ENCODE data around the gene QDPR.

The QDPR gene

GRCh38 chr4:17550549-17550948 lies 38.7 kb upstream of the QDPR start:
- Histone ChIP-seq H3K27me3 (ENCODE audit: low read length) (no peaks in the 10 kb centered on the region), H3K4me2 (ENCODE audit: low read depth, low read length, poor library complexity, severe bottlenecking) (no peak overlapping the region)

DNA sequence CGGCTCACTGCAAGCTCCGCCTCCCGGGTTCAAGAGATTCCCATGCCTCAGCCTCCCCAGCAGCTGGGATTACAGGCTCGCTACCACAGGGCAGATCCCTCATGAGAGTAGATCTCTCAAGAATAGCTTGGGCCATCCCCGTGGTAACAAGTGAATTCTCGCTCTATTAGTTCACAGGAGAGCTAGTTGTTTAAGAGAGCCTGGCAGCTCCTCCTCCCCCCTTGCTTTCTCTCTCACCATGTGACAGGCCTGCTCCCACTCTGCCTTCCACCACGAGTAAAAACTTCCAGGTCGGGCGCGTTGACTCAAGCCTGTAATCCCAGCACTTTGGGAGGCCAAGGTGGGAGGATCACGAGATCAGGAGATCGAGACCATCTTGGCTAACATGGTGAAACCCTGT lies 34.8 kb upstream of the QDPR start:
- no peak overlapping the region for H3K9ac ChIP-seq (ENCODE audit: low read length)
- no peaks in the 10 kb centered on the region for H3K9me3 ChIP-seq (ENCODE audit: insufficient read depth, low read length)
- H3K36me3 ChIP-seq (ENCODE audit: low read length) = no peaks in the 10 kb centered on the region
- H3K9me2 ChIP-seq (replicated peaks; ENCODE audit: insufficient read depth, low read length) = no peaks in the 10 kb centered on the region
- no peak for TF ChIP-seq EZH2phosphoT487 (conservative IDR thresholded peaks at IDR 0.05; ENCODE audit: low read length)
- TF ChIP-seq, protein P1, sequence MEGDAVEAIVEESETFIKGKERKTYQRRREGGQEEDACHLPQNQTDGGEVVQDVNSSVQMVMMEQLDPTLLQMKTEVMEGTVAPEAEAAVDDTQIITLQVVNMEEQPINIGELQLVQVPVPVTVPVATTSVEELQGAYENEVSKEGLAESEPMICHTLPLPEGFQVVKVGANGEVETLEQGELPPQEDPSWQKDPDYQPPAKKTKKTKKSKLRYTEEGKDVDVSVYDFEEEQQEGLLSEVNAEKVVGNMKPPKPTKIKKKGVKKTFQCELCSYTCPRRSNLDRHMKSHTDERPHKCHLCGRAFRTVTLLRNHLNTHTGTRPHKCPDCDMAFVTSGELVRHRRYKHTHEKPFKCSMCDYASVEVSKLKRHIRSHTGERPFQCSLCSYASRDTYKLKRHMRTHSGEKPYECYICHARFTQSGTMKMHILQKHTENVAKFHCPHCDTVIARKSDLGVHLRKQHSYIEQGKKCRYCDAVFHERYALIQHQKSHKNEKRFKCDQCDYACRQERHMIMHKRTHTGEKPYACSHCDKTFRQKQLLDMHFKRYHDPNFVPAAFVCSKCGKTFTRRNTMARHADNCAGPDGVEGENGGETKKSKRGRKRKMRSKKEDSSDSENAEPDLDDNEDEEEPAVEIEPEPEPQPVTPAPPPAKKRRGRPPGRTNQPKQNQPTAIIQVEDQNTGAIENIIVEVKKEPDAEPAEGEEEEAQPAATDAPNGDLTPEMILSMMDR (IDR thresholded peaks at IDR 0.05; ENCODE audit: insufficient read depth, low read length, poor library complexity, severe bottlenecking) = no peak
- no peaks in the 10 kb centered on the region for H4K20me1 ChIP-seq (ENCODE audit: low read depth, low read length)
- H2AFZ ChIP-seq (ENCODE audit: low read depth, low read length, severe bottlenecking) = no peak overlapping the region
- H3F3A ChIP-seq (ENCODE audit: insufficient read depth) = no peaks in the 10 kb centered on the region
- H3K4me3 ChIP-seq (ENCODE audit: insufficient read depth, low read length, poor library complexity, severe bottlenecking) = no peak overlapping the region
- H3K27me3 ChIP-seq (ENCODE audit: low read length) = no peaks in the 10 kb centered on the region
- H3K4me2 ChIP-seq (ENCODE audit: low read depth, low read length, poor library complexity, severe bottlenecking) = no peak overlapping the region
- no peak overlapping the region for H3K27ac ChIP-seq (ENCODE audit: low read depth, low read length)
- no peaks in the 10 kb centered on the region for H3K79me2 ChIP-seq (ENCODE audit: insufficient read depth, low read length)

More at GRCh38 chr4:17550549-17550948, 38.7 kb upstream of the QDPR start:
- Histone ChIP-seq H2AFZ (ENCODE audit: low read depth, low read length, severe bottlenecking) (no peak overlapping the region), H4K20me1 (ENCODE audit: low read depth, low read length) (no peaks in the 10 kb centered on the region), H3K79me2 (ENCODE audit: insufficient read depth, low read length) (no peaks in the 10 kb centered on the region), H3K9me3 (ENCODE audit: insufficient read depth, low read length) (no peaks in the 10 kb centered on the region), H3K27ac (ENCODE audit: low read depth, low read length) (no peak overlapping the region), H3K9me2 (replicated peaks; ENCODE audit: insufficient read depth, low read length) (no peaks in the 10 kb centered on the region), H3K4me3 (ENCODE audit: insufficient read depth, low read length, poor library complexity, severe bottlenecking) (no peak overlapping the region), H3K36me3 (ENCODE audit: low read length) (no peaks in the 10 kb centered on the region), H3K9ac (ENCODE audit: low read length) (no peak overlapping the region), H3F3A (ENCODE audit: insufficient read depth) (no peaks in the 10 kb centered on the region)
- TF ChIP-seq EZH2phosphoT487 (conservative IDR thresholded peaks at IDR 0.05; ENCODE audit: low read length) = no peak
- TF ChIP-seq, protein P1 (IDR thresholded peaks at IDR 0.05; ENCODE audit: insufficient read depth, low read length, poor library complexity, severe bottlenecking) = no peak

GRCh38 chr4:17546222-17546621 lies 34.3 kb upstream of the QDPR start:
- H2AFZ ChIP-seq (ENCODE audit: low read depth, low read length, severe bottlenecking) = no peak overlapping the region
- H3K9me2 ChIP-seq (replicated peaks; ENCODE audit: insufficient read depth, low read length) = no peaks in the 10 kb centered on the region
- no peak overlapping the region for H3K4me3 ChIP-seq (ENCODE audit: insufficient read depth, low read length, poor library complexity, severe bottlenecking)
- no peaks in the 10 kb centered on the region for H3K36me3 ChIP-seq (ENCODE audit: low read length)
- no peak overlapping the region for H3K4me2 ChIP-seq (ENCODE audit: low read depth, low read length, poor library complexity, severe bottlenecking)
- H3K79me2 ChIP-seq (ENCODE audit: insufficient read depth, low read length) = no peaks in the 10 kb centered on the region
- TF ChIP-seq, protein P1 (IDR thresholded peaks at IDR 0.05; ENCODE audit: insufficient read depth, low read length, poor library complexity, severe bottlenecking) = no peak
- TF ChIP-seq EZH2phosphoT487 (conservative IDR thresholded peaks at IDR 0.05; ENCODE audit: low read length) = no peak
- no peaks in the 10 kb centered on the region for H4K20me1 ChIP-seq (ENCODE audit: low read depth, low read length)
- H3K9me3 ChIP-seq (ENCODE audit: insufficient read depth, low read length) = no peaks in the 10 kb centered on the region
- no peaks in the 10 kb centered on the region for H3F3A ChIP-seq (ENCODE audit: insufficient read depth)
- no peak overlapping the region for H3K27ac ChIP-seq (ENCODE audit: low read depth, low read length)
- no peaks in the 10 kb centered on the region for H3K27me3 ChIP-seq (ENCODE audit: low read length)
- no peak overlapping the region for H3K9ac ChIP-seq (ENCODE audit: low read length)
